Mesendoderm (in vitro differentiated cells): ENCODE data around the gene CIAO2A.

Experiments used
- DNase-seq: peaks from one replicate; pipeline ENCODE4 v3.0.0; 2013
- H2AK5ac ChIP-seq: 2 replicates; pipeline ENCODE4 v1.6.1; 2013; ENCODE audit warnings: low read length, inconsistent platforms
- H2BK120ac ChIP-seq: 2 replicates; pipeline ENCODE4 v1.6.1; 2013; ENCODE audit warnings: low read depth, mild to moderate bottlenecking, low read length, moderate library complexity, mixed read lengths
- H2BK15ac ChIP-seq: replicated peaks from 2 replicates; pipeline ENCODE4 v1.6.1; 2013; ENCODE audit warnings: low read depth, mild to moderate bottlenecking, moderate library complexity
- H2BK5ac ChIP-seq: 2 replicates; pipeline ENCODE4 v1.6.1; 2013; ENCODE audit warnings: low read length, inconsistent platforms
- H3K18ac ChIP-seq: 2 replicates; pipeline ENCODE4 v1.6.1; 2013; ENCODE audit warnings: mild to moderate bottlenecking, low read length, mixed read lengths
- H3K23ac ChIP-seq: one replicate; pipeline ENCODE4 v1.6.1; 2013; ENCODE audit warnings: low read length
- H3K27ac ChIP-seq: 2 replicates; pipeline ENCODE4 v1.5.1; 2013; ENCODE audit warnings: low read depth, mild to moderate bottlenecking, inconsistent platforms, low read length, moderate library complexity
- H3K27me3 ChIP-seq: 2 replicates; pipeline ENCODE4 v1.6.1; 2013; ENCODE audit warnings: low read length, control low read depth, mild to moderate bottlenecking, inconsistent platforms; ENCODE audit not compliant: insufficient read depth, poor library complexity
- H3K36me3 ChIP-seq: 2 replicates; pipeline ENCODE4 v1.6.1; 2013; ENCODE audit warnings: low read length, inconsistent platforms; ENCODE audit not compliant: control insufficient read depth, insufficient read depth
- H3K4ac ChIP-seq: one replicate; pipeline ENCODE4 v1.6.1; 2013; ENCODE audit warnings: low read depth, mild to moderate bottlenecking, low read length, moderate library complexity
- H3K4me1 ChIP-seq: 2 replicates; pipeline ENCODE4 v1.6.1; 2013; ENCODE audit warnings: low read depth, low read length, inconsistent platforms; ENCODE audit not compliant: control insufficient read depth
- H3K4me2 ChIP-seq: 2 replicates; pipeline ENCODE4 v1.6.1; 2013; ENCODE audit warnings: low read length
- H3K4me3 ChIP-seq: 2 replicates; pipeline ENCODE4 v1.5.1; 2013; ENCODE audit warnings: mild to moderate bottlenecking, low read length
- H3K56ac ChIP-seq: one replicate; pipeline ENCODE4 v1.6.1; 2013; ENCODE audit warnings: low read length
- H3K79me1 ChIP-seq: 2 replicates; pipeline ENCODE4 v1.6.1; 2013; ENCODE audit warnings: low read length, inconsistent platforms
- H3K79me2 ChIP-seq: 2 replicates; pipeline ENCODE4 v1.6.1; 2013; ENCODE audit warnings: mild to moderate bottlenecking, low read length; ENCODE audit not compliant: control insufficient read depth, insufficient read depth
- H3K9ac ChIP-seq: 2 replicates; pipeline ENCODE4 v1.6.1; 2013; ENCODE audit warnings: low read length, inconsistent platforms
- H4K5ac ChIP-seq: one replicate; pipeline ENCODE4 v1.6.1; 2013; ENCODE audit warnings: low read length
- H4K8ac ChIP-seq: one replicate; pipeline ENCODE4 v1.6.1; 2013; ENCODE audit warnings: low read depth, mild to moderate bottlenecking, control low read depth, low read length, moderate library complexity
- WGBS: extraction: QIAGEN DNeasy Blood & Tissue Kit; methylation state at CpG from one replicate; pipeline ENCODE4 v1.1.7; 2013; ENCODE audit warnings: low lambda C conversion rate, missing lambda C conversion rate; ENCODE audit not compliant: insufficient coverage; ENCODE audit errors: extremely low coverage; 5-methylcytosine and 5-hydroxymethylcytosine counted together

The CIAO2A gene

DNA sequence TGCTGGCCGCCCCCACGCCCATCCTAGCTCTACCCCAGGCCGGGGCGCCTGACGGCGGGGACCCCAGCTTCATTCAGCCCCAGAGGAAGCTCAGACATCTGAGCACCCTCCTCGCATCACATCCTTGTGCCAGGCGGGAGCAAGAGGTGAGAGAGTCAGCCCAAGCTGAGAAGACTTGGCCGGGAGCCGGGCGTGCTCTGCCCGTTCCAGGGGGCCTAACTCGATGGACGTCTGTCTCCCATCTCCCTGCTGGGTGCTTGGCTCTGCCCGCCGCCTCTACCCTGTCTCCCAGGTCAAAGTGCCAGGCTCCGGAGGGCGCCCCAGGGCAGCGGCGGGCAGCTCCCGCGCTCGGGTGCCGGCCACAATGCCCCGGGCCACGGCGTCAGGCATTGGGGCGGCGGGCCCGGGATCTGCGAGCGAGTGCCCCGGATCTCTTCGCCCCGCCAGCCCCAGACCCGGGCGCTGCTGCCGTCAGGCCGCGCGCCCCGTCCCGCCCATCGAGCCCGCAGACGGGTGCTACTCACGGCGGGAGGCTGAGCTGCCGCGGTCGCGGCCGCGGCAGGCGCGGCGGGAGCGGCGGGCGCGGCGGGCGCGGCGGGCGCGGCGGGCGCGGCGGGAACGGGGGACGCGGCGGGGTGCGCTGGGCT lies 47.7 kb downstream of the CIAO2A start:
- H3K79me2 ChIP-seq, result no peaks in the 10 kb centered on the region
- H3K27ac ChIP-seq, result no peak overlapping the region
- DNase-seq, result no peak
- H3K4me1 ChIP-seq, result no peaks in the 10 kb centered on the region
- H3K9ac ChIP-seq, result peak overlapping the region; percentile 50
- no peak overlapping the region for H2BK5ac ChIP-seq
- H3K4me2 ChIP-seq, result peak overlapping the region; percentile 41
- WGBS, result no CpG with 5 or more reads among the region's 76 CpGs
- peak overlapping the region; percentile 66 for H3K56ac ChIP-seq
- H4K5ac ChIP-seq, result no peak overlapping the region
- no peaks in the 10 kb centered on the region for H3K36me3 ChIP-seq
- H3K4ac ChIP-seq, result no peak overlapping the region
- no peak overlapping the region for H3K23ac ChIP-seq
- no peaks in the 10 kb centered on the region for H3K27me3 ChIP-seq
- no peaks in the 10 kb centered on the region for H3K79me1 ChIP-seq
- H2BK15ac ChIP-seq, result no peak overlapping the region
- no peak overlapping the region for H2AK5ac ChIP-seq
- H2BK120ac ChIP-seq, result no peak overlapping the region
- no peak overlapping the region for H3K4me3 ChIP-seq
- no peak overlapping the region for H3K18ac ChIP-seq
- no peak overlapping the region for H4K8ac ChIP-seq

DNA sequence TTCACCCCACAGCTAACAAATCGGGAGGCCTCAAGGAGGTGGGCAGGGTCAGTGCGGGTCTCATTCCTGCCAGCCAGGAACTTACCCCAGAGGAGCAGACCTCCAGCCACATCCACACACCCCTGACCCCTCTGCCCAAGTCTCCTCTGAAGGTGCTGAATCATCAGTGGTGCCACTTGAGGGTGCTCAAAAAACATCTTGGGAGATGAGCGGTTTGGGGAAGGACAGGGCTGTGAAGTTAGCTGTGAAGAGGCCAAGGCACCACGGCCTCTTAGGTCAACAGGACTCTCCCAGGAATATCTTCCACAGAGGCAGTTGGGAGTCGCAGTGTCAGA lies 48.6 kb downstream of the CIAO2A start:
- Histone ChIP-seq H3K27ac (no peak overlapping the region), H3K4me3 (no peak overlapping the region), H3K4me2 (no peak overlapping the region), H2AK5ac (no peak overlapping the region), H3K56ac (no peak overlapping the region), H3K18ac (no peak overlapping the region), H4K5ac (no peak overlapping the region), H2BK5ac (no peak overlapping the region), H3K27me3 (no peaks in the 10 kb centered on the region), H3K9ac (no peak overlapping the region), H3K23ac (no peak overlapping the region), H3K79me1 (no peaks in the 10 kb centered on the region), H3K4ac (no peak overlapping the region), H4K8ac (no peak overlapping the region), H3K36me3 (no peaks in the 10 kb centered on the region), H3K4me1 (no peaks in the 10 kb centered on the region), H2BK120ac (no peak overlapping the region), H2BK15ac (no peak overlapping the region), H3K79me2 (no peaks in the 10 kb centered on the region)
- WGBS, result no CpG with 5 or more reads among the region's 5 CpGs
- no peak for DNase-seq

- H3K4me1 ChIP-seq, result no peaks in the 10 kb centered on the region
- no peak overlapping the region for H2BK15ac ChIP-seq
- no peak overlapping the region for H2BK5ac ChIP-seq
- H3K9ac ChIP-seq, result no peak overlapping the region
- H4K8ac ChIP-seq, result no peak overlapping the region
- no peak overlapping the region for H2BK120ac ChIP-seq
- H3K4me3 ChIP-seq, result no peak overlapping the region
- no peak overlapping the region for H3K56ac ChIP-seq
- WGBS, result no CpG with 5 or more reads among the region's 7 CpGs
- no peak overlapping the region for H2AK5ac ChIP-seq
- no peak overlapping the region for H3K27ac ChIP-seq
- H3K79me1 ChIP-seq, result no peaks in the 10 kb centered on the region
- no peaks in the 10 kb centered on the region for H3K79me2 ChIP-seq
- no peak overlapping the region for H3K4me2 ChIP-seq
- no peak for DNase-seq
- H3K18ac ChIP-seq, result no peak overlapping the region
- no peak overlapping the region for H3K4ac ChIP-seq
- H3K27me3 ChIP-seq, result no peaks in the 10 kb centered on the region
- no peak overlapping the region for H3K23ac ChIP-seq
- no peaks in the 10 kb centered on the region for H3K36me3 ChIP-seq
- no peak overlapping the region for H4K5ac ChIP-seq
Measured at GRCh38 chr15:64044300-64045100, 49.1 kb downstream of the CIAO2A start.

DNA sequence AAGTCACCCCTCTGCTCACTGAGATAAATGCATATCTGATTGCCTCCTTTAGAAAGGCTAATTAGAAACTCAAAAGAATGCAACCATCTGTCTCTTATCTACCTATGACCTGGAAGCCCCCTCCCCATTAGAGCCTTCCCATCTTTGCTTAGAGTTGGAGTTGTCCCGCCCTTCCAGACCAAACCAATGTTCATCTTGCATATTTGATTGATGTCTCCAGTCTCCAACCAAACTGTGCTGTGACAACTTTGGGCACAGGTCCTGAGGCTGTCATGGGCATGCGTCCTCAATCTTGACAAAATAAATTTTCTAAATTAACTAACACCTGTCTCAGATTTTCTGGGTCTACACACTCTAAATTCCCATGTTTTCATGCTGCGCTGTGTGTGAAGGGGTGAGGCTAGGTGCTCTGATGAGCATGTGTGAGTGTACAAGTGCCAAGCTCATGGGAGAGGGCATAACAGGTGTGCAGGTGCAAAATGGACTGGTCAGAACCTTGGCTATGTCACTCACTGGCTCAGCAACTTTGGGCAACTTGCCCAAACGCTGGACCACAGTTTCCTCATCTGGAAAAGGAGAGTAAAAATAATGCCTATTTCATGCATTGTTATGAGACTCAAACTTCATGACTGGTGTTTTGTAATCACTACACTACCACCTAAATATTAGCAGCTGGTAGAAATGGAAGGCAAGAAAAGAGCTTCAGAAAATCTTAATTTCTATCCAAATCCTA lies 54.6 kb downstream of the CIAO2A start:
- H4K8ac ChIP-seq, result no peak overlapping the region
- DNase-seq, result peak; percentile 87

GRCh38 chr15:64037966-64038365 lies 55.7 kb downstream of the CIAO2A start:
- H3K23ac ChIP-seq, result no peak overlapping the region
- H3K9ac ChIP-seq, result no peak overlapping the region
- no peak overlapping the region for H3K4me2 ChIP-seq
- no peak overlapping the region for H3K4me3 ChIP-seq
- no peak overlapping the region for H3K4ac ChIP-seq
- no peak overlapping the region for H3K27ac ChIP-seq
- DNase-seq, result no peak
- no peaks in the 10 kb centered on the region for H3K36me3 ChIP-seq
- no peak overlapping the region for H3K18ac ChIP-seq
- no peak overlapping the region for H2BK5ac ChIP-seq
- no peaks in the 10 kb centered on the region for H3K79me2 ChIP-seq
- no peaks in the 10 kb centered on the region for H3K79me1 ChIP-seq
- H3K27me3 ChIP-seq, result no peaks in the 10 kb centered on the region
- no peak overlapping the region for H3K56ac ChIP-seq
- H4K5ac ChIP-seq, result no peak overlapping the region
- WGBS, result no CpG with 5 or more reads among the region's 2 CpGs
- no peak overlapping the region for H2BK120ac ChIP-seq
- no peak overlapping the region for H2AK5ac ChIP-seq
- no peak overlapping the region for H4K8ac ChIP-seq
- peaks cover 3% of the 10 kb centered on the region for H3K4me1 ChIP-seq
- H2BK15ac ChIP-seq, result no peak overlapping the region

More for the DNA sequence above, 54.6 kb downstream of the CIAO2A start:
- Histone ChIP-seq H3K4ac (no peak overlapping the region), H3K18ac (no peak overlapping the region), H2BK15ac (no peak overlapping the region), H3K27me3 (no peaks in the 10 kb centered on the region), H3K79me1 (no peaks in the 10 kb centered on the region), H3K36me3 (no peaks in the 10 kb centered on the region), H3K27ac (no peak overlapping the region), H3K9ac (no peak overlapping the region), H3K4me3 (no peak overlapping the region), H3K56ac (no peak overlapping the region), H3K4me2 (no peak overlapping the region), H2BK5ac (no peak overlapping the region), H2BK120ac (no peak overlapping the region), H3K79me2 (no peaks in the 10 kb centered on the region), H4K5ac (no peak overlapping the region), H3K23ac (no peak overlapping the region), H3K4me1 (peaks cover 3% of the 10 kb centered on the region), H2AK5ac (peak overlapping the region; percentile 76)
- WGBS, result no CpG with 5 or more reads among the region's 4 CpGs
